Measurements from ENCODE around the gene COL4A1. TPM values are rescaled to one million over a fixed set of nuclear protein-coding genes. Genes with fewer than 3 reads are reported as not detected.
A peak's percentile ranks its signal among the peaks of the same experiment; 100 is the strongest.

The COL4A1 gene
- total RNA-seq, 1 donor from 2014 or later = 4,434 TPM

- no peak for DNase-seq (ENCODE audit: low spot score)
These were observed 30.4 kb downstream of the COL4A1 start for GRCh38 chr13:110276553-110276950.

GRCh38 chr13:110275931-110276552 is 30.9 kb downstream of the COL4A1 start:
- no peak for DNase-seq (ENCODE audit: low spot score)

DNA sequence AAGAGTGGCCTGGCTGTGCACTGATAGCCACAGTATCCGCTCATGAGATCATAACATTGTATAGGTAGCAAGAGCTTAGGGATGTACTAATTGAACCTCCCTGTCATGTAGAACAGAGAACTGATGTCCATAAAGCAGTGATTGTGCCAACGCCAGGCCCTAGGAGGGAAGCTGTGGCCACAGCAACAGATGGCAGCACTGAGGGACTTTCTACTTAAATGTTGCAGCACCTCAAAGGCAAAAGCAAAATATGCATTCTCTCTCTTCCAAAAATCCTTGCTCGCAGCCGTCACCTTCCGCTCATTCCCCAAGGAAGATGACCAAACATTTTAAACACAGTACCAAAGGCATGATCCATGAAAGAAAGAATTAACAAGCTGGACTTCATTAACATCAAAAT is 32.3 kb downstream of the COL4A1 start:
- no peak for DNase-seq (ENCODE audit: low spot score)

DNA sequence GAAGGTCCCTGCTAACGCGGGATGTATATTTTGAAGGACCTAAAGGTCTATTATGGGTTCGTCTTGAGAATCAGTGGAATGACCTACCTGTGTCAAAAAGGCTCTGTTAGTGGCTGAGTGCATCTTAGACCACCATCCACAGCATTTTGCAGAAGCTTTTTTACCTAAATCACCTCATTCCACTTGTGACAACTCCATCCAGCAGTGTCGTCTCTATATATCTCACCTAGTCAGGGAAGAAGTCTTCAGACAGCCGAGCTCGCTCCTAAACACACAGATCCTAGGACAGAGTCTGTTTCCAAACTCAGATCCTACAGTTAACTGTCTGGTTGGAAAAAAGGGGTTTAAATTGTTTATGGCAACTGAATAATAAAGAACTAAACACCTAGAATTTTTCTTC is 33.7 kb downstream of the COL4A1 start:
- DNase-seq (ENCODE audit: low spot score) = no peak

DNA sequence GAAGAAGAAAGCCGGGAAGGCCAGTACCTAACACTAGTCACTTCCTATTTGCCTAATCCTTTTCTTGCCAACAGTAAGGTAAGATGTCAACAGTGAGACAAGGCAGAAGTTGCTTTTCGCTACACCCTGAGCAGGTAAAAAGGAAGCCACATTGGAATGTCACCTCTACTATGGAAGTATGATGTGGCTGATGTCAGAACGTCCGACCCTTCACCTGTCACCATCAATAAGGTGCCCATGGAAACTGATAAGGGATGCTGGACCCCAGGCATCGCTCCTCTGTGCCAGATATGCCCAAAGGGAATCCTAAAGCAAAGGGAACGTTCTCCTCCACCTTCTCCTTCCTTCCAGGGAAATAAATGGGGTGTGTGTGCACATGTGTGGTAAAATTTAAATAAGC is 34.3 kb downstream of the COL4A1 start:
- no peak for DNase-seq (ENCODE audit: low spot score)

GRCh38 chr13:110272227-110272626 is 34.7 kb downstream of the COL4A1 start:
- no peak for DNase-seq (ENCODE audit: low spot score)

DNA sequence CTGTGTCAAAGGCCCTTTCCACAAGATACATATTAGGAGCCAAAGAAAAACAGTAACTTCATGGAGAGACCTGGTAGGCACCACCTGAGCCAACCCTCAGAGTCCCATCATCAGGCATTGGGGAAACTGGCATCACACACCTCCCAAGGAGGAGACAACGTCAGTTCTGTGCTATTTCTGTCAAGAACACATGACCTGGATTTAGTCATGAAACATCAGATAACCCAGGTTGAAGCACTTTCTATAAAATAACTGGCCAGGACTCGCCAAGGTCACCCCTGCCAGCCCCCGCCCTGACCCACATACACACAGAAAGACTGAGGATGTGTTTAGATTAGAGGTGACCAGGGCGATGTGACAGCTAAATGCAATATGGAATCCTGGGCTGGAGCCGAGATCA is 35.6 kb downstream of the COL4A1 start:
- no peak for DNase-seq (ENCODE audit: low spot score)

DNA sequence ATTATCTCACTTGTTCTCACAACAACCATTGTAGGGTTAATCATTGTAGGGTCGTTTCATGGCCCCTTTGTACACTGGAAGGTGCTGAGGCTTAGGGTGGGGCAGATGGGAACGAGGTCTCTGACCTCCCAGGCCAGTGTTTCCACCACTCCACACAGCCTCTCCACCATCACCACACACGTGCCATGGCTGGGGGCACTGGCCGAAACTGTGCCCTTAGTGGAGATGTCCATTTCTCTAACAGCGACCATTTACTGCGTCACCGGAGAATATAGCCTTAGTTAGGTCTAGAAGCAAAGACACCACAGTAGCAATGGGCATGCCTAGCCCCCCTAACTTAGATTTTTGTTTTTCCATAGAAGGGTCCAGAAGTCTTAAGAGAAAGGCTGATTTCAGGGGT is 36.5 kb downstream of the COL4A1 start:
- DNase-seq (ENCODE audit: low spot score) = no peak

GRCh38 chr13:110269509-110270185 is 37.3 kb downstream of the COL4A1 start:
- DNase-seq (ENCODE audit: low spot score) = no peak

- DNase-seq (ENCODE audit: low spot score) = no peak
These were observed 38.3 kb downstream of the COL4A1 start for GRCh38 chr13:110268576-110269185.

DNA sequence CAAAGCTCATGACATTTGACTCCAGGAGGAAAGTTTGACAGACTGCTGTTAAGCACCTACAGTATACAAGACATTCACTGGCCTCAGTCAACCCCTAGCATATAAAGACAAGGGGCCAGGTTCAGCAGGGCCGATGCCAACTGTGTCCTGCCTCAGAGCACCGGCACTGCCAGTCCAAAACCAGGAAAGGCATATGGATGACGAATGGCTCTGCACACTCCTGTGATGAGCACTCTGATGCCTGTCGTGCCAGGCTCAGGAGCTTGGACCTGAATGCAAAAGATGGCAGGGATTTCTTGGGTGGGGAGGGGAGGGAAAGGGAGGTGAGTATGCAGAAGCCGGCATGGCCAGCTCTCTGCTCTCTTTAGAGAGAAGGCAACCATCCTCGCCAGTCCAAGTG is 38.9 kb downstream of the COL4A1 start:
- DNase-seq (ENCODE audit: low spot score) = no peak

DNA sequence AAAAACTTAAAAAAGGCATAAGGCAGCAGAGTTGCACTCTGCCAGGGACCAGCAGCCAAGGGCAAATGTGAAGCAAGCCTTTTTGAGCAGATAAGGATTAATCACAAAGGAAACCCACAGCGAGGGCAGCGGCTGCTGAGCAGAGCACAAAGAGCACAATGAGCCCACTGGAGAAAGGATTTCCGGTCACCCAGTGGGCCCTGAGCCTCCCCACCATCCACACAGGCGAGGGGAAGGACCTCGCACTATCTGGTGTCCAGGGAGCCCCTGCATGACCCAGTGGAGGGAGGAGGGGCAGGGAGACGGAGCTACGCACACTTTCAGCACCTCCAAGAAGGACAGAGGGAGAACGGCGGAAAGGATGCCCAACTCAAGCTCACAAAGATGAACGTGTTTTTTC is 40.0 kb downstream of the COL4A1 start:
- no peak for DNase-seq (ENCODE audit: low spot score)

DNA sequence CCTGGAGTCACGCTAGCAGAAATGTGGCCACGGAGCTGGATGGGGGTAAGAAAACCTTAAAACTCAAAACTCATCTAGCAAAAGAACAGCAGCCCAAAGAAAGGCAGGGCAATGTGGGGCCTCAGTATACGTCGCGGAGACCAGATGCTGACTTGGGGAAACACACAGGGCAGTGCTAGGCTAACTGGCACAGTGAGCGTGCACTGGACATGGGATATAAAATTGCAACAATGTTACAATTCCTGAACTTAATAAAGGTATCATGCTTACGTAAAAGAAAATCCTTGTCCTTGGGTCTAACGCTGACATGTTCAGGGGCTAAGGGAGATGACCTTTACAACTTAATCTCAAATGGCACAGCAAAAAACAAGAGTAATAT is 40.5 kb downstream of the COL4A1 start:
- no peak for DNase-seq (ENCODE audit: low spot score)

GRCh38 chr13:110265682-110266430 is 41.1 kb downstream of the COL4A1 start:
- DNase-seq (ENCODE audit: low spot score) = no peak

GRCh38 chr13:110265341-110265681 is 41.6 kb downstream of the COL4A1 start:
- DNase-seq (ENCODE audit: low spot score) = no peak

- no peak for DNase-seq (ENCODE audit: low spot score)
These were observed 42.2 kb downstream of the COL4A1 start for GRCh38 chr13:110264685-110265275.

DNA sequence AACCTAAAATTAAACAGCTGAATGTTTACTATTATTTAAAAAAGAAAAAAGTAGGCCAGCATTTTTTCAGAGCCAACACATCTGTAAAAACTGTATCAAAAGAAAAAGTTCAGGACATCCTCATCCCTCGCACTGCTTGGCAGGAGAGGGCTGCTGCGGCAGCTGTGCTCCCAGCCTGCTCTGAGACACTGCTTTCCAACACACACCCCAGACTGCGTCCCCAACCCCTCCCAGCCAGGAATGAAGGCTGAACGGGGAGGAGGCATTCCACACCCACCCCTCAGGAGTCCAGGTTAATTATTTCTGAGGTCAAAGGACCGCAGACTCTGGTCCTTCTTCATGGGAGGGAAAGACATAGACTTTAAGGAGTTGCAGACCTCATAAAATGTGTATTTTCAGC is 43.1 kb downstream of the COL4A1 start:
- peak; percentile 62 for DNase-seq (ENCODE audit: low spot score)

DNA sequence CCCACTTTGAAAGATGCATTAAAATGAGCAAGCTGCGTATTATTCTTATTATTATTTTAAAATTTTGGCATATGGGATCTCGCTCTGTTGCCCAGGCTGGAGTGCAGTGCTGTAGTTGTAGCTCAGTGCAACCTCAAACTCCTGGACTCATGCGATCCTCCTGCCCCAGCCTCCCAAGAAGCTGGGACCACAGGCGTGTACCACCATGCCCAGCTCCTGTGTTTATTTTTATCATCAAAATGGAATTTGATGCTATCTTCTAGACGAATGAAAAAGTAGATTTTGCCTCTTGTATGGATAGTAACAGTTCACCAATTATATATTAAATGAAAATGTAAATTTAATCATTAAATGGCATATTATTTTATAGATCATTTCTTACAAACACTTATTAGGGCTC is 43.6 kb downstream of the COL4A1 start:
- DNase-seq (ENCODE audit: low spot score) = no peak

GRCh38 chr13:110262508-110263291 is 44.3 kb downstream of the COL4A1 start:
- peak; percentile 63 for DNase-seq (ENCODE audit: low spot score)

- DNase-seq (ENCODE audit: low spot score) = no peak
These were observed 44.9 kb downstream of the COL4A1 start for GRCh38 chr13:110262082-110262436.

All from umbilical cord (tissue), 2 donors.